Measurements from ENCODE around the gene SLC25A36. TPM values are rescaled to one million over a fixed set of nuclear protein-coding genes. Genes with fewer than 3 reads are reported as not detected.
A peak's percentile ranks its signal among the peaks of the same experiment; 100 is the strongest.
"Not testable (repeated sequence)": the region's sequence is repeated elsewhere in the genome, so short reads cannot be mapped to it uniquely, and the experiment has no call there.

The SLC25A36 gene
- polyA plus RNA-seq, 4 donors, result 19.2 to 118 (median 24.7) TPM

DNA sequence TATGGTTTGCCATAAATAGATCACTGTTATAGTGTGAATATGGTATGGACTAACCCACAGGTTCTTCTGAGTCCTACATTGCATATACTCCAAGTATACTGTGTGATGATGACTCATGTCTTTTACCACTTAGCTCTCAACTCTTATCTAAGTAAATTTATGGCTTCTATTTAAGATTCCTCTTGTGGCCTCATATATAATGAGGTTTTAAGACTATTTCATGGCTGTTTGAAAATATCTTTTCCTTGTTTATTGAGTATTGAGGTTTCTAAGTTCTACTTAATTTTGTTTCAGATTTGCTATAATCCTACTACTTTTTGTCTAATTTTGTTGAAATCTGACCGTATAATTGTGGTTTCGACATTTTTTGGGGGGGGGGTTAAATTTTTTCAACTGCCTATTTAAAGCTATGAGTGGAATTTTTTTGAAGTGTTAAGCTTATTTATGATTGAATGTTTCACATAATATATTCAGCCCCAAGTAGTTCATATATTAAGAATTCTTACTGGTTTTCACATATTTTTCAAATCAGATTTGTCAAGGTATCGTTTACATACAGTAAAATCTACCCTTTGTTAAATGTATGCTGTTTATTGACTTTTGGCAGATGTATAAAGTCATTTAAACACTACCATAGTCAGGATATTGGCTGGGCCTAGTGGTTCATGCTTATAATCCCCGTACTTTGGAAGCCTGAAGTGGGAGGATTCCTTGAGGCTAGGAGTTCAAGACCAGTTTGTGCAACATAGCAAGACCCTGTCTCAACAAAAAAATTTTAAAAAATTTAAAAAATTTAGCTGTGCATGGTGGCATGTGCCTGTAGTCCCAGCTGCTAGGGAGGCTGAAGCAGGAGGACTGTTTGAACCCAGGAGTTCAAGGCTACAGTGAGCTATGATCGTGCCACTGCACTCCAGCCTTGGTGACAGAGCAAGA, 11.7 kb downstream of the SLC25A36 start:
- Histone ChIP-seq H3K9me3 (ENCODE audit: control insufficient read depth in 2 of 2, insufficient read depth in 1 of 2, low read depth in 1 of 2, low read length in 1 of 2) (no peaks in the 10 kb centered on the region), H3K36me3 (ENCODE audit: control insufficient read depth in 3 of 3, insufficient read depth in 2 of 3, low read depth in 1 of 3, low read length in 3 of 3) (peaks cover 0 to 2% (median 1%) of the 10 kb centered on the region in 3 donors), H3K27me3 (ENCODE audit: control insufficient read depth in 3 of 3, insufficient read depth in 3 of 3, low read length in 3 of 3) (no peaks in the 10 kb centered on the region), H3K27ac (ENCODE audit: low read depth in 1 of 3, low read length in 2 of 3) (peak overlapping the region in 1 of 3 donors; percentile 44), H3K4me3 (ENCODE audit: low read depth in 1 of 3, low read length in 3 of 3) (no peak overlapping the region), H3K4me1 (ENCODE audit: control insufficient read depth in 3 of 3, insufficient read depth in 2 of 3, low read depth in 1 of 3, low read length in 2 of 3) (peaks cover 7 to 18% (median 9%) of the 10 kb centered on the region in 3 donors)
- FAIRE-seq (no peak), DNase-seq (peak; percentile 69 to 72)
- WGBS, 3 donors, result 59 to 70% (median 68%) methylated on average over 5 of the region's 5 CpGs

DNA sequence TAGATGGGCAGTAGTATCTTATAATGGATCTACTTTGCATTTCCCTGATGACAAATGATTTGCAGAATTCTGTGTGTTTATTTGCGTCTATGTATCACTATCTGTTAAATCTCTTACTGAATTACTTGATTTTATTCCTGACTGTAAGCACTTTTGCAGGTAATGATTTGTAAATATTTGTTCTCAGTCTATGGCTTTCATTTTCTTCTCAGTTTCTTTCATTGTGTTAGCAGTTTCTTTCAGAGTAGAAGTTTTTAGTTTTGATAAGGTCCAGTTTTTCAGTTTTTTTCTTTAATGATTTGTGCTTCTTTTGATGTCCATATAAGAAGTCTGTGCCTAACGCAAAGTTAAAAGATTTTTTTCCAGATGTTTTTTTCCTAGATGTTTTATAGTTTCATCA, 12.9 kb downstream of the SLC25A36 start:
- no peak overlapping the region for H3K27ac ChIP-seq (ENCODE audit: low read depth in 1 of 3, low read length in 2 of 3)
- FAIRE-seq (no peak), DNase-seq (no peak)
- no peaks in the 10 kb centered on the region for H3K9me3 ChIP-seq (ENCODE audit: control insufficient read depth in 2 of 2, insufficient read depth in 1 of 2, low read depth in 1 of 2, low read length in 1 of 2)
- H3K27me3 ChIP-seq (ENCODE audit: control insufficient read depth in 3 of 3, insufficient read depth in 3 of 3, low read length in 3 of 3), result no peaks in the 10 kb centered on the region
- no peak overlapping the region for H3K4me3 ChIP-seq (ENCODE audit: low read depth in 1 of 3, low read length in 3 of 3)
- 35 to 63% (median 43%) methylated on average over 2 of the region's 2 CpGs for WGBS, 3 donors
- peaks cover 0 to 6% (median 1%) of the 10 kb centered on the region in 3 donors for H3K36me3 ChIP-seq (ENCODE audit: control insufficient read depth in 3 of 3, insufficient read depth in 2 of 3, low read depth in 1 of 3, low read length in 3 of 3)
- H3K4me1 ChIP-seq (ENCODE audit: control insufficient read depth in 3 of 3, insufficient read depth in 2 of 3, low read depth in 1 of 3, low read length in 2 of 3), result peaks cover 4 to 17% (median 9%) of the 10 kb centered on the region in 3 donors

DNA sequence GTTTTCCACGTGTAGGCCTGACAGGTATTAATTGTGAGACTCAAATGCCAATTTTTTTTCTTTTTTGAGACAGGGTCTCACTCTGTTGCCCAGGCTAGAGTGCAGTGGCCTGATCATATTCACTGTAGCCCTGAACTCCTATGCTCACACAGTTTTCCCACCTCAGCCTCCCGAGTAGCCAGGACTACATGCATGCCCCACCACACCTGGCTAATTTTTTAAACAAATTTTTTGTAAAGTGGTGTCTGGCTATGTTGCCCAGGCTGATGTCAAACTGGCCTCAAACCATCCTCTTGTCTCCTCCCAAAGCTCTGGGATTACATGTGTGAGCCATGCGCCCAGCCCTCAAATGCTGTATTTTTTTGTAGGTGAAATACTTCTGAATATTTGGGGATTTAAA, 14.0 kb downstream of the SLC25A36 start:
- Histone ChIP-seq H3K4me3 (ENCODE audit: low read depth in 1 of 3, low read length in 3 of 3) (no peak overlapping the region), H3K36me3 (ENCODE audit: control insufficient read depth in 3 of 3, insufficient read depth in 2 of 3, low read depth in 1 of 3, low read length in 3 of 3) (peaks cover 0 to 6% (median 5%) of the 10 kb centered on the region in 3 donors), H3K4me1 (ENCODE audit: control insufficient read depth in 3 of 3, insufficient read depth in 2 of 3, low read depth in 1 of 3, low read length in 2 of 3) (peaks cover 4 to 14% (median 4%) of the 10 kb centered on the region in 3 donors), H3K27ac (ENCODE audit: low read depth in 1 of 3, low read length in 2 of 3) (no peak overlapping the region), H3K9me3 (ENCODE audit: control insufficient read depth in 2 of 2, insufficient read depth in 1 of 2, low read depth in 1 of 2, low read length in 1 of 2) (no peaks in the 10 kb centered on the region), H3K27me3 (ENCODE audit: control insufficient read depth in 3 of 3, insufficient read depth in 3 of 3, low read length in 3 of 3) (no peaks in the 10 kb centered on the region)
- DNase-seq (no peak), FAIRE-seq (no peak)
- WGBS, 3 donors, result 70 to 86% (median 75%) methylated on average over 3 of the region's 3 CpGs

DNA sequence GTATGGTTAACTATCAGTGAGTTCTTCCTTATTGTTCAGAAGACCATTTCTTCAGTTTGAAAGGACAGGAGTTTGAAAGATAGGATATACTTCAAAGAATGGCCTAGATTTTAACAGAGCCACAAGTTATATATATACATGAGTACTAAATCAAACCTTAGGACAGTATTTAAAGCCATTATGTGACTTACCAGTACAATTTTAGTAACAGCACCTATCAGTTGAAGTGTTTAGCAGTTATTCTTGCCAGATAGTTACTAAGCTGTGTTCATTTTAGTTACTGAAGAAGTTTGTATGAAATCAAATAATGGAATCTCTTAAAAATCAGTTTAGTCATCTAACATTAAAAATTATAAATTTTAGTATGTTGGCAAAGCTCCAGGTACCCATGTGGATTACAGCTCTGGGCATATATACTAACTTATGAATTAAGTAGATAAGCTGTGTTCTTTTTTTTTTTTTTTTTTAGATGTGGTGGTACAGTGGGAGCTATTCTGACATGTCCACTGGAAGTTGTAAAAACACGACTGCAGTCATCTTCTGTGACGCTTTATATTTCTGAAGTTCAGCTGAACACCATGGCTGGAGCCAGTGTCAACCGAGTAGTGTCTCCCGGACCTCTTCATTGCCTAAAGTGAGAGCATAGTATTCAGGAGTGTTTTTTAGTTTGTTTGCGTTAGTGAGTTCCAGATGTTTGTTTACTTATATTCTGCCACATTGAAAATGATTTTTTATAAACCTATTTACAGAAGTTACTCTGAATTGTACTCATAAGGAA, 14.6 kb downstream of the SLC25A36 start:
- peaks cover 3 to 14% (median 4%) of the 10 kb centered on the region in 3 donors for H3K4me1 ChIP-seq (ENCODE audit: control insufficient read depth in 3 of 3, insufficient read depth in 2 of 3, low read depth in 1 of 3, low read length in 2 of 3)
- FAIRE-seq (no peak), DNase-seq (no peak)
- peaks cover 0 to 7% (median 6%) of the 10 kb centered on the region in 3 donors for H3K36me3 ChIP-seq (ENCODE audit: control insufficient read depth in 3 of 3, insufficient read depth in 2 of 3, low read depth in 1 of 3, low read length in 3 of 3)
- H3K4me3 ChIP-seq (ENCODE audit: low read depth in 1 of 3, low read length in 3 of 3), result no peak overlapping the region
- WGBS, 3 donors, result 76 to 81% (median 81%) methylated on average over 5 of the region's 5 CpGs
- H3K27ac ChIP-seq (ENCODE audit: low read depth in 1 of 3, low read length in 2 of 3), result no peak overlapping the region
- no peaks in the 10 kb centered on the region for H3K27me3 ChIP-seq (ENCODE audit: control insufficient read depth in 3 of 3, insufficient read depth in 3 of 3, low read length in 3 of 3)
- H3K9me3 ChIP-seq (ENCODE audit: control insufficient read depth in 2 of 2, insufficient read depth in 1 of 2, low read depth in 1 of 2, low read length in 1 of 2), result no peaks in the 10 kb centered on the region

DNA sequence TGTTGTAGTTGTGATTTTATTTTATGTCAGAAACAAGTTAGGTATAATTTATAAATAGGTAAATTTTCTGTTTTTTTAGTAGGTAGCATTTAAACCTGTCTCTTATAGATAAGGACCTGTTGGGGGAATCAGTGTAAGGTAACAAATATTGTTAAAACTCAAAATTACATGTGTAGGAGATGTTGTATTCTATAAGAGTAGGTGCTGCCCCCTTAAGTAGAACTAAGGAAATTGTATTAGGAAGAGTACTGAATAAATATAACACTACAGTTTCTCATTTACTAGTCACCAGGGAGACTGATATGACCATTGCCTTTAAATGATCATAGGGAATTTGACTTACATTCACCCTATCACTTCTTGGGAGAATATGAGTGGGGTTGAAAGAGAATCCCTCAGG, 31.2 kb downstream of the SLC25A36 start:
- H3K4me1 ChIP-seq (ENCODE audit: control insufficient read depth in 3 of 3, insufficient read depth in 2 of 3, low read depth in 1 of 3, low read length in 2 of 3), result peaks cover 0 to 2% (median 0%) of the 10 kb centered on the region in 3 donors
- H3K27ac ChIP-seq (ENCODE audit: low read depth in 1 of 3, low read length in 2 of 3), result no peak overlapping the region
- no peak for FAIRE-seq
- no peak overlapping the region for H3K4me3 ChIP-seq (ENCODE audit: low read depth in 1 of 3, low read length in 3 of 3)
- peak; percentile 24 to 32 for DNase-seq
- H3K9me3 ChIP-seq (ENCODE audit: control insufficient read depth in 2 of 2, insufficient read depth in 1 of 2, low read depth in 1 of 2, low read length in 1 of 2), result no peaks in the 10 kb centered on the region
- H3K36me3 ChIP-seq (ENCODE audit: control insufficient read depth in 3 of 3, insufficient read depth in 2 of 3, low read depth in 1 of 3, low read length in 3 of 3), result peaks cover 4% of the 10 kb centered on the region in 3 donors
- H3K27me3 ChIP-seq (ENCODE audit: control insufficient read depth in 3 of 3, insufficient read depth in 3 of 3, low read length in 3 of 3), result no peaks in the 10 kb centered on the region

DNA sequence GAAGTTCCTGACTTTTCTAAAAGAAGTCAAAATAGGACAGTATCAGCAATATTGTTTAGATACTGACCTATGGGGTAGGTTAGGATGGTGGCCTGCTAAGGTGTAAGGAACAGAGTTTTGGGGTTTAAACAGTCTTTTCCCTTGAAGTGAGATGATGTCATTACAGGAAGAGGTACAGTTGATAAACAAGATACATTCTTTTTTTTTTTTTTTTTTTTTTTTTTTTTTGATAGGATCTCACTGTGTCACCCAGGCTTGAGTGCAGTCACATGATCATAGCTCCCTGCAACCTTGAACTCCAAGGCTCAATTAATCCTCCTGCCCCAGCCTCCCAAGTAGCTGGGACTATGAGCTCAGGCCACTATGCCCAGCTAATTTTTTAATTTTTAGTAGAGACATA, 33.3 kb downstream of the SLC25A36 start:
- peaks cover 0 to 2% (median 0%) of the 10 kb centered on the region in 3 donors for H3K4me1 ChIP-seq (ENCODE audit: control insufficient read depth in 3 of 3, insufficient read depth in 2 of 3, low read depth in 1 of 3, low read length in 2 of 3)
- H3K9me3 ChIP-seq (ENCODE audit: control insufficient read depth in 2 of 2, insufficient read depth in 1 of 2, low read depth in 1 of 2, low read length in 1 of 2), result no peaks in the 10 kb centered on the region
- no peak overlapping the region for H3K27ac ChIP-seq (ENCODE audit: low read depth in 1 of 3, low read length in 2 of 3)
- H3K36me3 ChIP-seq (ENCODE audit: control insufficient read depth in 3 of 3, insufficient read depth in 2 of 3, low read depth in 1 of 3, low read length in 3 of 3), result peaks cover 4% of the 10 kb centered on the region in 3 donors
- H3K4me3 ChIP-seq (ENCODE audit: low read depth in 1 of 3, low read length in 3 of 3), result no peak overlapping the region
- no peaks in the 10 kb centered on the region for H3K27me3 ChIP-seq (ENCODE audit: control insufficient read depth in 3 of 3, insufficient read depth in 3 of 3, low read length in 3 of 3)
- FAIRE-seq, result no peak
- no peak for DNase-seq

DNA sequence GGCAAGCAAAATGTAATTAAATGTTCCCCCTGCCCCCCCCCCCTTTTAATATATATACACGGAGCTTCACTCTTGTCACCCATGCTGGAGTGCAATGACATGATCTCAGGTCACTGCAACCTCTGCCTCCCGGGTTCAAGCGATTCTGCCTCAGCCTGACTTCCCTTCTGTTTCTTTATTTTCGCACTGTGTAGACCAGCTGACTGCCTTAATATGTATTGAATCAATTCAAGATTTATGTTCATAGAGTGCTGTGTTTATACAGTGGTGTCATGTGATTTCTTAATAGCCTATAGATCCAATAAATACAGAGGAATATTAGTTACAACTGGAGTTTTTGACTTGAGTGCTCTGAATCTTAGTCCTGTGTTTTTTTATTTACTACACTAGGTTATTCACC, 39.0 kb downstream of the SLC25A36 start:
- no peak overlapping the region for H3K27ac ChIP-seq (ENCODE audit: low read depth in 1 of 3, low read length in 2 of 3)
- H3K36me3 ChIP-seq (ENCODE audit: control insufficient read depth in 3 of 3, insufficient read depth in 2 of 3, low read depth in 1 of 3, low read length in 3 of 3), result peaks cover 0 to 4% (median 4%) of the 10 kb centered on the region in 3 donors
- DNase-seq, result no peak
- no peak overlapping the region for H3K4me3 ChIP-seq (ENCODE audit: low read depth in 1 of 3, low read length in 3 of 3)
- peaks cover 0 to 3% of the 10 kb centered on the region in 2 donors for H3K9me3 ChIP-seq (ENCODE audit: control insufficient read depth in 2 of 2, insufficient read depth in 1 of 2, low read depth in 1 of 2, low read length in 1 of 2)
- 61 to 79% (median 68%) methylated on average over 4 of the region's 4 CpGs for WGBS, 3 donors
- H3K27me3 ChIP-seq (ENCODE audit: control insufficient read depth in 3 of 3, insufficient read depth in 3 of 3, low read length in 3 of 3), result no peaks in the 10 kb centered on the region
- no peaks in the 10 kb centered on the region for H3K4me1 ChIP-seq (ENCODE audit: control insufficient read depth in 3 of 3, insufficient read depth in 2 of 3, low read depth in 1 of 3, low read length in 2 of 3)
- FAIRE-seq, result no peak

DNA sequence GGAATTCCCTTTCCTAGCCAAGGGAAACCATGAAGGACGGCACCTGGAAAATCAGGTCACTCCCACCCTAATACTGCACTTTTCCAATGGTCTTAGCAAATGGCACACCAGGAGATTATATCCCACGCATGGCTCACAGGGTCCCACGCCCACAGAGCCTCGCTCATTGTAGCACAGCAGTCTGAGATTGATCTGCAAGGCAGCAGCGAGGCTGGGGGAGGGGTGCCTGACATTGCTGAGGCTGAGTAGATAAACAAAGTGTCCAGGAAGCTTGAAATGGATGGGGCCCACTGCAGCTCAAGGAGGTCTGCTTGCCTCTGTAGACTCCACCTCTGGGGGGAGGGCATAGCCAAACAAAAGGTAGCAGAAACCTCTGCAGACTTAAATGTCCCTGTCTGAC, 46.2 kb downstream of the SLC25A36 start:
- not testable (repeated sequence) for H3K4me3 ChIP-seq (ENCODE audit: low read depth in 1 of 3, low read length in 3 of 3); H3K4me1 ChIP-seq (ENCODE audit: control insufficient read depth in 3 of 3, insufficient read depth in 2 of 3, low read depth in 1 of 3, low read length in 2 of 3); FAIRE-seq; H3K27ac ChIP-seq (ENCODE audit: low read depth in 1 of 3, low read length in 2 of 3); H3K36me3 ChIP-seq (ENCODE audit: control insufficient read depth in 3 of 3, insufficient read depth in 2 of 3, low read depth in 1 of 3, low read length in 3 of 3); H3K27me3 ChIP-seq (ENCODE audit: control insufficient read depth in 3 of 3, insufficient read depth in 3 of 3, low read length in 3 of 3); H3K9me3 ChIP-seq (ENCODE audit: control insufficient read depth in 2 of 2, insufficient read depth in 1 of 2, low read depth in 1 of 2, low read length in 1 of 2); DNase-seq
- WGBS, 3 donors, result 84 to 88% (median 86%) methylated on average over 5 of the region's 5 CpGs
